ENCODE data around the gene POLR2L. TPM values are rescaled to one million over a fixed set of nuclear protein-coding genes. Genes with fewer than 3 reads are reported as not detected.
A peak's percentile ranks its signal among the peaks of the same experiment; 100 is the strongest.

The POLR2L gene
- total RNA-seq, 2 experiments from 2014 or later, result 90.3 to 96.0 TPM

GRCh38 chr11:821512-822371 is 20.6 kb downstream of the POLR2L start:
- Mint-ChIP-seq H3K27ac (no peak overlapping the region), H3K4me3 (peak overlapping the region; percentile 84), H3K27me3 (no peaks in the 10 kb centered on the region), H3K9me3 (no peaks in the 10 kb centered on the region), H3K36me3 (ENCODE audit: low read depth) (peaks cover 10% of the 10 kb centered on the region), H3K4me1 (peaks cover 26% of the 10 kb centered on the region)
- no peak for DNase-seq
- ChIA-PET CTCF (no interaction called here), POLR2A (no interaction called here)

GRCh38 chr11:820655-821511 is 21.4 kb downstream of the POLR2L start:
- DNase-seq, result no peak
- ChIA-PET POLR2A (no interaction called here), CTCF (interaction anchor here (1.0 to 2.1 kb wide), 2 partner anchors 10 to 21 kb away, joined by 4 to 6 read pairs; partner anchors contain the start of genes POLR2L and TSPAN4)
- Mint-ChIP-seq H3K9me3 (no peaks in the 10 kb centered on the region), H3K27me3 (no peaks in the 10 kb centered on the region), H3K36me3 (ENCODE audit: low read depth) (peaks cover 10% of the 10 kb centered on the region), H3K4me1 (peaks cover 21% of the 10 kb centered on the region), H3K4me3 (peak overlapping the region; percentile 84), H3K27ac (peak overlapping the region; percentile 19)

GRCh38 chr11:819943-820649 is 22.2 kb downstream of the POLR2L start:
- Mint-ChIP-seq H3K4me3 (peak overlapping the region; percentile 84), H3K27ac (peak overlapping the region; percentile 92)
- DNase-seq, result peak; percentile 97

GRCh38 chr11:819129-819931 is 23.0 kb downstream of the POLR2L start:
- CTCF ChIA-PET, result interaction anchor here (1.2 to 2.1 kb wide), 7 partner anchors 10 to 29 kb away, joined by 3 to 12 read pairs (median 5); partner anchors contain the start of genes CEND1 and RPLP2
- Mint-ChIP-seq H3K36me3 (ENCODE audit: low read depth) (peaks cover 3% of the 10 kb centered on the region), H3K4me3 (peak overlapping the region; percentile 84), H3K27ac (peak overlapping the region; percentile 92), H3K9me3 (no peaks in the 10 kb centered on the region), H3K27me3 (no peaks in the 10 kb centered on the region), H3K4me1 (peaks cover 21% of the 10 kb centered on the region)
- POLR2A ChIA-PET, result interaction anchor here (1.1 kb wide), 1 partner anchor 10 kb away, joined by 3 read pairs; the partner anchor contains the start of gene RPLP2
- DNase-seq, result peak; percentile 90

More at GRCh38 chr11:819943-820649, 22.2 kb downstream of the POLR2L start:
- Mint-ChIP-seq H3K27me3 (no peaks in the 10 kb centered on the region), H3K4me1 (peaks cover 21% of the 10 kb centered on the region), H3K9me3 (no peaks in the 10 kb centered on the region), H3K36me3 (ENCODE audit: low read depth) (peaks cover 7% of the 10 kb centered on the region)
- ChIA-PET POLR2A (interaction anchor here (1.1 kb wide), 1 partner anchor 11 kb away, joined by 3 read pairs; the partner anchor contains the start of gene RPLP2), CTCF (interaction anchor here (1.0 to 2.1 kb wide), 7 partner anchors 10 to 30 kb away, joined by 3 to 12 read pairs (median 5); partner anchors contain the start of genes CEND1, POLR2L, RPLP2 and TSPAN4)

- ChIA-PET CTCF (interaction anchor here (0.7 to 2.1 kb wide), 11 partner anchors 10 to 412 kb away, joined by 3 to 12 read pairs (median 5); partner anchors contain the start of genes CEND1, PIDD1 and RPLP2), POLR2A (interaction anchor here (1.1 kb wide), 1 partner anchor 9 kb away, joined by 3 read pairs; the partner anchor contains the start of gene RPLP2)
- H3K36me3 Mint-ChIP-seq (ENCODE audit: low read depth), result peaks cover 3% of the 10 kb centered on the region
- peak within 1 kb of the TSS; percentile 84 for H3K4me3 Mint-ChIP-seq
- peak within 1 kb of the TSS; percentile 92 for H3K27ac Mint-ChIP-seq
- no peaks in the 10 kb centered on the region for H3K9me3 Mint-ChIP-seq
- H3K4me1 Mint-ChIP-seq, result peaks cover 23% of the 10 kb centered on the region
- H3K27me3 Mint-ChIP-seq, result no peaks in the 10 kb centered on the region
- DNase-seq, result no peak
Measured at GRCh38 chr11:818396-819128, 23.8 kb downstream of the POLR2L start, which contains the start of gene PNPLA2. TSS of gene PNPLA2 (plus strand) at chr11:818914. CDS start at chr11:819719, 805 bp downstream.

- Mint-ChIP-seq H3K36me3 (ENCODE audit: low read depth) (peaks cover 13% of the 10 kb centered on the region), H3K4me3 (no peak overlapping the region), H3K27me3 (no peaks in the 10 kb centered on the region), H3K4me1 (peaks cover 31% of the 10 kb centered on the region), H3K27ac (no peak overlapping the region), H3K9me3 (no peaks in the 10 kb centered on the region)
- POLR2A ChIA-PET, result no interaction called here
- CTCF ChIA-PET, result no interaction called here
- no peak for DNase-seq
Measured at GRCh38 chr11:816433-816779, 25.9 kb downstream of the POLR2L start.

- no peaks in the 10 kb centered on the region for H3K9me3 Mint-ChIP-seq
- CTCF ChIA-PET, result no interaction called here
Measured at GRCh38 chr11:815675-816432, 26.5 kb downstream of the POLR2L start.

GRCh38 chr11:813456-814096 is 28.8 kb downstream of the POLR2L start:
- Mint-ChIP-seq H3K27ac (no peak overlapping the region), H3K9me3 (no peaks in the 10 kb centered on the region), H3K4me3 (no peak overlapping the region), H3K27me3 (no peaks in the 10 kb centered on the region), H3K36me3 (ENCODE audit: low read depth) (peaks cover 23% of the 10 kb centered on the region), H3K4me1 (peaks cover 31% of the 10 kb centered on the region)
- CTCF ChIA-PET, result interaction anchor here (1.2 kb wide), 1 partner anchor 15 kb away, joined by 3 read pairs; no protein-coding TSS in a partner anchor
- POLR2A ChIA-PET, result no interaction called here
- no peak for DNase-seq

More at GRCh38 chr11:815675-816432, 26.5 kb downstream of the POLR2L start:
- DNase-seq, result no peak
- H3K36me3 Mint-ChIP-seq (ENCODE audit: low read depth), result peaks cover 19% of the 10 kb centered on the region
- POLR2A ChIA-PET, result no interaction called here
- H3K27ac Mint-ChIP-seq, result no peak overlapping the region
- peaks cover 33% of the 10 kb centered on the region for H3K4me1 Mint-ChIP-seq
- H3K4me3 Mint-ChIP-seq, result no peak overlapping the region
- H3K27me3 Mint-ChIP-seq, result no peaks in the 10 kb centered on the region

GRCh38 chr11:813072-813455 is 29.3 kb downstream of the POLR2L start:
- ChIA-PET CTCF (no interaction called here), POLR2A (no interaction called here)
- Mint-ChIP-seq H3K4me1 (peaks cover 35% of the 10 kb centered on the region), H3K9me3 (no peaks in the 10 kb centered on the region), H3K27me3 (no peaks in the 10 kb centered on the region), H3K4me3 (no peak overlapping the region), H3K27ac (no peak overlapping the region), H3K36me3 (ENCODE audit: low read depth) (peaks cover 23% of the 10 kb centered on the region)
- no peak for DNase-seq

GRCh38 chr11:812390-812789 is 29.9 kb downstream of the POLR2L start:
- CTCF ChIA-PET, result interaction anchor here (1.0 kb wide), 1 partner anchor 22 kb away, joined by 3 read pairs; no protein-coding TSS in a partner anchor
- Mint-ChIP-seq H3K4me1 (peaks cover 40% of the 10 kb centered on the region), H3K36me3 (ENCODE audit: low read depth) (peaks cover 26% of the 10 kb centered on the region), H3K27me3 (no peaks in the 10 kb centered on the region), H3K4me3 (no peak overlapping the region), H3K27ac (no peak overlapping the region), H3K9me3 (no peaks in the 10 kb centered on the region)
- DNase-seq, result no peak
- POLR2A ChIA-PET, result no interaction called here

Measured in activated CD4-positive, alpha-beta T cell treated with anti-CD3 and anti-CD28 coated beads, Interleukin-2, amount 10 ng/mL, durations not matched to agents 7 days and 5 days (primary cell).